PFSK-1 (cell line): ENCODE measurements around the gene KPNA1.

Experiments
- FOXP2 ChIP-seq: optimal IDR thresholded peaks from 2 replicates; pipeline ENCODE3; 2011; ENCODE audit warnings: borderline replicate concordance, control low read depth, inconsistent platforms; ENCODE audit not compliant: insufficient read depth; ENCODE audit errors: extremely low read length, extremely low read depth
- POLR2AphosphoS5 ChIP-seq: IDR thresholded peaks from 2 replicates; pipeline ENCODE4 v1.6.1; 2012; ENCODE audit warnings: low read depth, mild to moderate bottlenecking, control low read depth, low read length, moderate library complexity
- REST ChIP-seq, 2 experiments: IDR thresholded peaks; 2 replicates each; pipeline versions ENCODE4 v1.6.1 to v1.8.0; 2011 to 2012; ENCODE audit warnings: low read depth in 2 of 2, low read length in 2 of 2, control low read depth in 1 of 2, inconsistent platforms in 1 of 2, mild to moderate bottlenecking in 1 of 2, moderate library complexity in 1 of 2; ENCODE audit not compliant: insufficient read depth in 1 of 2
- SIN3A ChIP-seq: IDR thresholded peaks from 2 replicates; pipeline ENCODE4 v1.6.1; 2012; ENCODE audit warnings: mild to moderate bottlenecking, low read length, moderate library complexity, borderline replicate concordance; ENCODE audit not compliant: insufficient read depth
- TAF1 ChIP-seq: IDR thresholded peaks from 2 replicates; pipeline ENCODE4 v1.6.1; 2012; ENCODE audit warnings: low read length, control low read depth, borderline replicate concordance; ENCODE audit not compliant: insufficient read depth

Gene KPNA1

GRCh38 chr3:122553171-122553570 is 38.4 kb upstream of the KPNA1 start:
- TF ChIP-seq REST (IDR thresholded peaks at IDR 0.05; ENCODE audit: insufficient read depth in 1 of 2, low read depth in 2 of 2, low read length in 2 of 2) (no peak), SIN3A (no peak), TAF1 (no peak), POLR2AphosphoS5 (no peak), FOXP2 (no peak)

DNA sequence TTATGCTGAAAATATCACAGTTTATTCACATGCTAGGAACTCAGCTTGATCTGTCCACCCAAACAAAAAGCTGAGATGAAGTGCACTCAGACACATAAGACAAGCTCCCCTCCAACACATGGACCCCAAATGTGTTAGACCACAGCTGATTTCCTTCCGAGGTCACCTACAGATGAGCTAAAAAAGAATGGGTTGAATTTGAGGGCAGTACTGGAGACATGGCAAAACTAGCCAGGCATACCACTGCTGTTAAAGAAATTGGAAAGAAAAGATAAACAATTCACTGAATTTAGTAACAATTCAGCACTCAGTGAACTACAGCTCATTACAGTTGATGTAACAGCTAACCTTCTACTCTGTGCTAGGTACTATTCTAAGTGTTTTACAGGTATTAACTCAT is 33.9 kb upstream of the KPNA1 start:
- TF ChIP-seq REST (IDR thresholded peaks at IDR 0.05; ENCODE audit: insufficient read depth in 1 of 2, low read depth in 2 of 2, low read length in 2 of 2) = no peak
- no peak for TF ChIP-seq POLR2AphosphoS5
- no peak for TF ChIP-seq FOXP2
- no peak for TF ChIP-seq SIN3A
- no peak for TF ChIP-seq TAF1

DNA sequence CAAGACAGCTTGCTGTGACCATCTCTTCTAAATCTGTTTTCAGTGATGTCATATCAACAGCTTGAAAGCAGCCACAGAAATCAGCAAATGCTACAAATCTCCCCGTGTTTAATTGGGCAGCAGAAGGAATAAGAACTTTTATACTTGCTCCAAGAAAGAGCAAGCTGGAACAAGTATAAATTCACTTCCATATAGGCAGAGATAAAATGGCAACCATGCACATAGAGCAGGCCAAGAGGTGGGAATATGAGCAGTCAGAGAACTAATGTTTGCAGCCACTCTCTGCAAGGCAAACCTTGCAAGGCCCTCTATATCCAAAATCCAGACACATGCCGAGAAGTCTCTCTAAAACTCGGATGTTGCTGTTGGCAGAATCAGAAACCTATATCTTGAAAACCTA is 33.3 kb upstream of the KPNA1 start:
- TF ChIP-seq POLR2AphosphoS5 (no peak), FOXP2 (no peak), REST (IDR thresholded peaks at IDR 0.05; ENCODE audit: insufficient read depth in 1 of 2, low read depth in 2 of 2, low read length in 2 of 2) (no peak), TAF1 (no peak), SIN3A (no peak)

- TF ChIP-seq SIN3A = no peak
- no peak for TF ChIP-seq TAF1
- TF ChIP-seq REST (IDR thresholded peaks at IDR 0.05; ENCODE audit: insufficient read depth in 1 of 2, low read depth in 2 of 2, low read length in 2 of 2) = no peak
- no peak for TF ChIP-seq POLR2AphosphoS5
- TF ChIP-seq FOXP2 = no peak
Observed at GRCh38 chr3:122546151-122546550, 31.4 kb upstream of the KPNA1 start.

DNA sequence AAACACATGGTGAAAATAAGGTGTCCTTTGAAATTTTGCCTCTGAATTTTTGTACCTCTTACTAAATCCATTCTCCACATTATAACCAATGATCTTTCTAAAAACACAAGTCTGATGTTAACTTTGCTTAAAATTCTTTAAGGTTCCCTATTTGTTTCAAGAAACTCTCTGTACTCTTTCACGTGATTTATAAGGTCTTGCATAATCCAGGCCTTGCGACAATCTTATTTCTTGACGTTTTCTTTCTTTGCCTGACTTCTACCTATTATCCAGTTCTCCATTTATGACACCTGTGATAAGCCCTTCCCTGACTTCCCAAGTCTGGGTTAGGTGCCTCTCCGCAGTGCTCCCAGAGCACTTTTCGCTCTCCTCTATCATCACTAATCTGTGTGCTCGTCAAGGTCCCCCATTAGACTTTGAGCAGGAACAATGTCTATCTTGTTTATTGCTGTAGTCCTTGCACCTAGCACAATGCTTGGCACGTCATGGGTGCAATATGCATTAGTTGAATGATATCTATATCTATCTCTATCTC is 24.3 kb upstream of the KPNA1 start:
- no peak for TF ChIP-seq REST (IDR thresholded peaks at IDR 0.05; ENCODE audit: insufficient read depth in 1 of 2, low read depth in 2 of 2, low read length in 2 of 2)
- TF ChIP-seq POLR2AphosphoS5 = no peak
- no peak for TF ChIP-seq FOXP2
- TF ChIP-seq TAF1 = no peak
- TF ChIP-seq SIN3A = no peak
